ENCODE measurements around the gene CNTRL. TPM values are rescaled to one million over a fixed set of nuclear protein-coding genes. Genes with fewer than 3 reads are reported as not detected.
A peak's percentile ranks its signal among the peaks of the same experiment; 100 is the strongest.

Gene CNTRL
- total and polyA plus RNA-seq, 2 donors (not counting 1 experiment from before 2014, with no cell fraction given): 40.0 to 146 TPM

DNA sequence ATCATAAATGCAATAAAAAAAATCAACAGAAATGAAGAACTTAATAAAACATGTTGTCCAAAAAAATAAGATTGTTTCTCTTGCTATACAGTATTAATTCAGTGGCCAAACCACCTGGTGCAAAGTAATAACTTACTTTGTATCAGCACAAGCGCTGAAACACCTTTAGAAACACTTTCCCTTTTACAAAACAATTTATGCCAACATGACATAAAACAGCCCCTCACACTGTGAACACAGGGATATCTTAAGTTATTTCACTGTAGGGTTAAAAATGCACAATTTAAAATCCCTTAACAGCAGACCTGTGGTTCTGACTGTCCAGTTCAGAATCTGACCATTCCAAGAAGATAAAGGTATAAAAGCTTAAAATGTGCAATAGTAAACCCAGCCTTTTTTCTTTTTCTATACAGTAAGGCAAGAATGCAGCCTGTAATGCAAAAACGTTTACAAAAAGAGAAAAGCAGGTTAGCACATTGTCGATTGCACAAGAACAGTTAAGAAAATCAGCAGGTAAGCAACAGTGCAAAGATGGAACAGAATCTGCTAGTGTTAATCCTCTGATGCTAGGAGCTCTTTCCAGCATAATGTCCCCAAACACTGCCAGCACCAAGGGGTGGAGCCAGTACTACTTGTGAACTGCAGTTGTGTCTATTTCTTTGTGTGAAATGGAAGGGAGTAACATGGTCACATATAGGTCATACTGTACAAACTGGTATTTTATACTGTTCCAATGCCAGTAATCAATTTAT, 105.4 kb downstream of the CNTRL start:
- Histone ChIP-seq H3K36me3 (replicated peaks in 1 of 2; ENCODE audit: control extremely low read depth in 1 of 2, control insufficient read depth in 1 of 2, extremely low read depth in 1 of 2, insufficient read depth in 2 of 2, low read length in 1 of 2) (peaks cover 0 to 71% of the 10 kb centered on the region in 2 experiments), H3K4me2 (replicated peaks; ENCODE audit: low read depth, low read length, poor library complexity, severe bottlenecking) (no peak overlapping the region), H3K79me2 (ENCODE audit: control insufficient read depth, insufficient read depth, low read length) (peaks cover 28% of the 10 kb centered on the region), H3K4me1 (ENCODE audit: control insufficient read depth in 2 of 2, insufficient read depth in 2 of 2, low read length in 2 of 2) (peaks cover 24 to 25% of the 10 kb centered on the region in 2 donors), H4K20me1 (ENCODE audit: control insufficient read depth, insufficient read depth, low read length, poor library complexity, severe bottlenecking) (peaks cover 4% of the 10 kb centered on the region), H3K27ac (ENCODE audit: low read length in 2 of 2) (peak overlapping the region in 1 of 2 donors; percentile 47), H3K27me3 (replicated peaks in 1 of 4; ENCODE audit: control extremely low read depth in 1 of 4, control insufficient read depth in 3 of 4, insufficient read depth in 4 of 4, low read length in 3 of 4) (no peaks in the 10 kb centered on the region), H3K9ac (ENCODE audit: low read length) (no peak overlapping the region), H3K4me3 (ENCODE audit: control extremely low read depth in 1 of 5, extremely low read depth in 1 of 5, insufficient read depth in 1 of 5, low read depth in 2 of 5, low read length in 4 of 5) (no peak overlapping the region), H2AFZ (ENCODE audit: insufficient read depth, low read depth, low read length, poor library complexity, severe bottlenecking) (no peak overlapping the region), H3K9me3 (ENCODE audit: control extremely low read depth in 1 of 3, control insufficient read depth in 2 of 3, insufficient read depth in 1 of 3, low read length in 2 of 3) (no peaks in the 10 kb centered on the region)
- H3K27me3 Mint-ChIP-seq: no peaks in the 10 kb centered on the region
- 75% methylated on average over 2 of the region's 3 CpGs for WGBS (ENCODE audit: insufficient coverage)
- H3K9me3 Mint-ChIP-seq (ENCODE audit: insufficient read depth): no peaks in the 10 kb centered on the region
- ATAC-seq (ENCODE audit: low read depth): no peak
- peaks cover 37% of the 10 kb centered on the region for H3K4me1 Mint-ChIP-seq
- no peak overlapping the region for H3K4me3 Mint-ChIP-seq
- H3K27ac Mint-ChIP-seq: no peak overlapping the region
- ChIA-PET POLR2A (no interaction called here), CTCF (interaction anchor here (1.2 kb wide), 1 partner anchor 33 kb away, joined by 3 read pairs; no protein-coding TSS in a partner anchor)
- TF ChIP-seq, protein P1, sequence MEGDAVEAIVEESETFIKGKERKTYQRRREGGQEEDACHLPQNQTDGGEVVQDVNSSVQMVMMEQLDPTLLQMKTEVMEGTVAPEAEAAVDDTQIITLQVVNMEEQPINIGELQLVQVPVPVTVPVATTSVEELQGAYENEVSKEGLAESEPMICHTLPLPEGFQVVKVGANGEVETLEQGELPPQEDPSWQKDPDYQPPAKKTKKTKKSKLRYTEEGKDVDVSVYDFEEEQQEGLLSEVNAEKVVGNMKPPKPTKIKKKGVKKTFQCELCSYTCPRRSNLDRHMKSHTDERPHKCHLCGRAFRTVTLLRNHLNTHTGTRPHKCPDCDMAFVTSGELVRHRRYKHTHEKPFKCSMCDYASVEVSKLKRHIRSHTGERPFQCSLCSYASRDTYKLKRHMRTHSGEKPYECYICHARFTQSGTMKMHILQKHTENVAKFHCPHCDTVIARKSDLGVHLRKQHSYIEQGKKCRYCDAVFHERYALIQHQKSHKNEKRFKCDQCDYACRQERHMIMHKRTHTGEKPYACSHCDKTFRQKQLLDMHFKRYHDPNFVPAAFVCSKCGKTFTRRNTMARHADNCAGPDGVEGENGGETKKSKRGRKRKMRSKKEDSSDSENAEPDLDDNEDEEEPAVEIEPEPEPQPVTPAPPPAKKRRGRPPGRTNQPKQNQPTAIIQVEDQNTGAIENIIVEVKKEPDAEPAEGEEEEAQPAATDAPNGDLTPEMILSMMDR (IDR thresholded peaks at IDR 0.05): no peak
- no peak for TF ChIP-seq EZH2 (IDR thresholded peaks at IDR 0.05; ENCODE audit: borderline replicate concordance, insufficient read depth, low read depth, low read length, poor library complexity, severe bottlenecking)
- DNase-seq: no peak
- intact Hi-C loops (cut with micrococcal nuclease): no loop called here
